ENCODE results near the gene SSBP3. TPM values are rescaled to one million over a fixed set of nuclear protein-coding genes. Genes with fewer than 3 reads are reported as not detected.

SSBP3 gene
- total RNA-seq, 1 donor from 2014 or later = 19.7 TPM

DNA sequence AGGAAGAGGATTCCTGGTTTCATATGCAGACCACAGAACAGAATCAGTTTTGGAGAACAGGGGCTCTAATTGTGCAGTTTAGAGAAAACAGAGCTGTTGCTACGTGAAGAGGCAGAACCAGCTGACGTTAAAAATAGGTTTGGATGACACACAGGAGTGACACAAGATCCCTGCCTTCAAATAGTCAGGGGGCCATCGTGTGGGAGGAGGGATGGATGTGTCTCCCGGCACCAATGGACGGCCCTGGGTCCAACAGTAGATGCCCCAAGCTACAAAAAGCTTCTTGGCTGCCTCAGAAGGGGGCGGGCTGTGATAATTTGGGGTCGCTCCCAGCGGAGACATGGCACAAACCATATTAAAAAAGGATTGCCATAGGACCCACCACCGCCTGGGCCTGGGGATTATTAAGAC, 118.4 kb downstream of the SSBP3 start:
- Histone ChIP-seq H3K4me3 (ENCODE audit: low read depth, low read length) (no peak overlapping the region), H3K27me3 (ENCODE audit: control insufficient read depth, insufficient read depth, low read length) (no peaks in the 10 kb centered on the region), H3K36me3 (ENCODE audit: control insufficient read depth, insufficient read depth, low read length) (no peaks in the 10 kb centered on the region)
- DNase-seq (ENCODE audit: low read depth) = no peak
- TF ChIP-seq, protein P1, sequence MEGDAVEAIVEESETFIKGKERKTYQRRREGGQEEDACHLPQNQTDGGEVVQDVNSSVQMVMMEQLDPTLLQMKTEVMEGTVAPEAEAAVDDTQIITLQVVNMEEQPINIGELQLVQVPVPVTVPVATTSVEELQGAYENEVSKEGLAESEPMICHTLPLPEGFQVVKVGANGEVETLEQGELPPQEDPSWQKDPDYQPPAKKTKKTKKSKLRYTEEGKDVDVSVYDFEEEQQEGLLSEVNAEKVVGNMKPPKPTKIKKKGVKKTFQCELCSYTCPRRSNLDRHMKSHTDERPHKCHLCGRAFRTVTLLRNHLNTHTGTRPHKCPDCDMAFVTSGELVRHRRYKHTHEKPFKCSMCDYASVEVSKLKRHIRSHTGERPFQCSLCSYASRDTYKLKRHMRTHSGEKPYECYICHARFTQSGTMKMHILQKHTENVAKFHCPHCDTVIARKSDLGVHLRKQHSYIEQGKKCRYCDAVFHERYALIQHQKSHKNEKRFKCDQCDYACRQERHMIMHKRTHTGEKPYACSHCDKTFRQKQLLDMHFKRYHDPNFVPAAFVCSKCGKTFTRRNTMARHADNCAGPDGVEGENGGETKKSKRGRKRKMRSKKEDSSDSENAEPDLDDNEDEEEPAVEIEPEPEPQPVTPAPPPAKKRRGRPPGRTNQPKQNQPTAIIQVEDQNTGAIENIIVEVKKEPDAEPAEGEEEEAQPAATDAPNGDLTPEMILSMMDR (IDR thresholded peaks at IDR 0.05; ENCODE audit: insufficient read depth, low read length, poor library complexity, severe bottlenecking) = no peak

DNA sequence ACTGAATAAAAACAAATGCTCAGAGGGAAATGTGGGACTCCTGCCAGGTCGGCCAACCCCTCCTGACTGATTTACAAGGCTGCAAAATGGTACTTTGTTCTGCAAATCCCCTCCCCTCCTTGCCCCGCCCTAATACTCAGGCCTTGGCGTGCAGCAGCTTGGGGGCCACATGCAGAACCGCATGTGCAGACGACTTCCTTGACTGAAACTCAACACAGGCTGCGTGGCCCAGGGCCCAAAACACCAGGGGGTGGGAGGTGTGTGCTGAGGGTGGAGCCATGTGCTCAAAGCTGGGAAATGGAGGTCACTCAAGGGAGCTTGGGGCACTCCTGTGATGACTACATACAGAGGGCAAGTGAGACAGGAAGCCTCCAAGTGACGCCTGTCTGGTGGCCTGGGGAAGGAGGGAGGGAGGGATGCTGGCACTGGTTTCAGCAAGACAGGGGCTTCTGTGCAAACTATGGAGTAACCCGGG, 119.0 kb downstream of the SSBP3 start:
- DNase-seq (ENCODE audit: low read depth) = no peak

DNA sequence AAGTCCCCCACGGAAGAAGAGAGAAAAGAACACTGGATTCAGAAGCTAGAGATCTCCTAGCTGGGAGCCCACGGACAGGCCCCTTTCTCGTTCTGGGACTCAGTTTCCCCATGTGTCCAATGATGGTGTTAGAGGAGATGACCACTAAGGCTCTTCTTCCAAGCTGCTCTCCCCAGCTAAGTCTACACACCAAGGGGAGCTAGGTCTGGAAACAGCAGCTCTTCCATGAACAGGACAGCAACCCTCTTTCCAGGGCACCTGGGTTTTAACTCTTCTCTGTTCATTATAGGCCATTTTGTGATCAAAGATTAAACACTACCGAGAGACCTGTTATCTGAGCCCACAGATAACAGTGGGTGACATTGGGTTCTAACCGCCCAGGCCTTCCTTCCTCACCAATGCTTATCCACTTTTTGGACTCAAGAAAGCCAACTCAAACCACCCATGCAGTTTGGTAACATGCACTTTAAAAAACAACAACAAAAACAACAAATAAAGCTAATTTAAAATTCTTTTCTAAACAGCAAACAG, 120.3 kb downstream of the SSBP3 start:
- H3K36me3 ChIP-seq (ENCODE audit: control insufficient read depth, insufficient read depth, low read length) = no peaks in the 10 kb centered on the region
- no peak for DNase-seq (ENCODE audit: low read depth)
- TF ChIP-seq, protein P1 (IDR thresholded peaks at IDR 0.05; ENCODE audit: insufficient read depth, low read length, poor library complexity, severe bottlenecking) = no peak
- H3K4me3 ChIP-seq (ENCODE audit: low read depth, low read length) = no peak overlapping the region
- no peaks in the 10 kb centered on the region for H3K27me3 ChIP-seq (ENCODE audit: control insufficient read depth, insufficient read depth, low read length)

More for the DNA sequence above, 119.0 kb downstream of the SSBP3 start:
- H3K4me3 ChIP-seq (ENCODE audit: low read depth, low read length) = no peak overlapping the region
- no peaks in the 10 kb centered on the region for H3K27me3 ChIP-seq (ENCODE audit: control insufficient read depth, insufficient read depth, low read length)
- TF ChIP-seq, protein P1 (IDR thresholded peaks at IDR 0.05; ENCODE audit: insufficient read depth, low read length, poor library complexity, severe bottlenecking) = no peak
- no peaks in the 10 kb centered on the region for H3K36me3 ChIP-seq (ENCODE audit: control insufficient read depth, insufficient read depth, low read length)

DNA sequence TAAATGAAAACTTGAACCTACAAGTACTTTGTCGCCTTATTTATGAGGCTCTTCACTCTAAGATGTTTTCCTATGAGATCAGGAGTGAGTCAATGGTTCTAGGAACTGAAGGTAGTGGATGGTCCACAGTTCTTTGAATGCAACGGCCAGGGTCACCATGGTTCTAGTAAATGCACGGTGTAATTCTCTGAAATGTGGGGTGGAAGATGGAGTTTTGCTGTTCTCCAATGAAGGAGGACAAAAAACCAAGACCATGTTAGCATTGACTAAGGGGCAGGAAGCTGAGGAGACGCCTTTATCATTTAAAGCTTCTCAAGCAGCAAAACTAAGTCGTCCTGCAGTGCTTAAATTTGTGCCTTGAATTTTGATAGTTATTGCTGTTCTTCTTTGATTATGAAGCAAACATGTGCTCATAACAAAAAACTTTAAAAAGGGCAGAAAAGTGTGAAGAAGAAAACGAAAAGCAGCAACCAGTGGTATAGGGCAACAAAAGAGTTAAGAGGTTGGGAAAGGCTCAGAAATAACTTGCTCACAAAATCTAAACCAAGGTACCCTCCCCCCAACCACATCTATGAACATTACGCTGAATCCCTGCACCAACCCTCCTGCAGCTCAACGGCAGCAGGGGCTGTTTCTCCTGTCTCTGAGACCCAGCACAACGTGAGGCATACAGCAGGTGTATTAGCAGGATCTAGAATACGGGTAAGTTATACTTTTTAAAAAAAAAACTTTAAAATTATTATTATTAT, 121.2 kb downstream of the SSBP3 start:
- TF ChIP-seq, protein P1 (IDR thresholded peaks at IDR 0.05; ENCODE audit: insufficient read depth, low read length, poor library complexity, severe bottlenecking) = no peak
- no peak for DNase-seq (ENCODE audit: low read depth)
- no peaks in the 10 kb centered on the region for H3K27me3 ChIP-seq (ENCODE audit: control insufficient read depth, insufficient read depth, low read length)
- no peak overlapping the region for H3K4me3 ChIP-seq (ENCODE audit: low read depth, low read length)
- no peaks in the 10 kb centered on the region for H3K36me3 ChIP-seq (ENCODE audit: control insufficient read depth, insufficient read depth, low read length)

DNA sequence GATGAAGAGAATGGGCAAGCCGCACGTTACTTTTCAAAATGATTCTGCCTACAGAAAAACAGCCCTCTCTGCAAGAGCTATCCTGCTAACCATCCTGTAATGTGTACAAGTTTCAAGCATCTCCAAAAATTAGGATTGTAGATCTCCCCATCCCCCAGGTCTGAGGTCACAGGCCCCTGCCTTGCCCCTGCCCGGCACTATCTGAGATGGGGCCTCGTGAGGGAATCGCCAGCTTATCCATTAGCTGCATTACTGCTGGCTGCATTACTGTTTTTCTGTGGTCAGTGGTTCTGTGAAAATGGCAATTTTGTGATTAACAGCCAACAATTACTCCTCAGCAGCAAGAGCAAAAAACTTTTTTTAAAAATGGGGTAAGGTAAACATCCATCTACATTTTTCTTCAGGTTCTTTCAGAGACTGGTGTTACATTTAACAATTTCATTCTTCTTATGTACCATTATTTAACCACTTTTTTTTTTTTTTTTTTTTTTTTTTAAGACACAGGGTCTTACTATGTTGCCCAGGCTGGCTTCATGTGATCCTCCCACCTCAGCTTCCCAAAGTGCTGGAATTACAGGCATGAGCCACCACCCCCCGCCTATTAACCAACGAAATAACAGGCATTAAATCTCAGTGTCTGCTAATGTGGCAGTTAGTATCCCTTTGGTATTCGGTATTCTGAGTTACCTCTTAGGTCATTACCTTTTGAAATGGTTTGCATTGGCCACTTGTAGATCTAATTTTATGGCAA, 122.4 kb downstream of the SSBP3 start:
- no peaks in the 10 kb centered on the region for H3K27me3 ChIP-seq (ENCODE audit: control insufficient read depth, insufficient read depth, low read length)

More for the DNA sequence above, 122.4 kb downstream of the SSBP3 start:
- TF ChIP-seq, protein P1 (IDR thresholded peaks at IDR 0.05; ENCODE audit: insufficient read depth, low read length, poor library complexity, severe bottlenecking) = no peak
- no peak overlapping the region for H3K4me3 ChIP-seq (ENCODE audit: low read depth, low read length)
- DNase-seq (ENCODE audit: low read depth) = no peak
- no peaks in the 10 kb centered on the region for H3K36me3 ChIP-seq (ENCODE audit: control insufficient read depth, insufficient read depth, low read length)

Measured in kidney epithelial cell (primary cell).